HG03378 (cell line): ENCODE results near the gene UQCR10.

ENCODE experiments used
- ATAC-seq: cut with Tn5 transposase; IDR thresholded peaks from one replicate; pipeline ENCODE4 v1.9.1; 2021; ENCODE audit warnings: mild to moderate bottlenecking, moderate library complexity; ENCODE audit not compliant: unreplicated experiment

The UQCR10 gene

GRCh38 chr22:29767171-29768051 lies at the start of gene UQCR10:
UQCR10 (plus strand) TSS chr22:29767369; CDS start chr22:29767399, 30 bp downstream.
- ATAC-seq, result peak; percentile 60

GRCh38 chr22:29717789-29718188 lies 49.4 kb upstream of the UQCR10 start:
- ATAC-seq, result no peak

- no peak for ATAC-seq
These were observed 47.9 kb upstream of the UQCR10 start for GRCh38 chr22:29718949-29719898.

- no peak for ATAC-seq
These were observed 47.1 kb upstream of the UQCR10 start, which contains the start of gene CABP7 for GRCh38 chr22:29719899-29720645. CABP7 (plus strand) TSS chr22:29720003; CDS start chr22:29720425, 422 bp downstream.

- no peak for ATAC-seq
These were observed 46.3 kb upstream of the UQCR10 start for GRCh38 chr22:29720811-29721323.

- ATAC-seq, result no peak
These were observed 45.0 kb upstream of the UQCR10 start for GRCh38 chr22:29722151-29722550.

- ATAC-seq, result no peak
These were observed 44.6 kb upstream of the UQCR10 start for GRCh38 chr22:29722587-29722986.

- no peak for ATAC-seq
These were observed 43.4 kb upstream of the UQCR10 start for GRCh38 chr22:29723766-29724165.

- ATAC-seq, result no peak
These were observed 42.3 kb upstream of the UQCR10 start for GRCh38 chr22:29724843-29725242.

GRCh38 chr22:29726106-29726505 lies 41.1 kb upstream of the UQCR10 start:
- no peak for ATAC-seq

GRCh38 chr22:29726512-29727130 lies 40.5 kb upstream of the UQCR10 start:
- no peak for ATAC-seq

- ATAC-seq, result no peak
These were observed 40.0 kb upstream of the UQCR10 start for GRCh38 chr22:29727131-29727523.

- no peak for ATAC-seq
These were observed 38.0 kb upstream of the UQCR10 start for GRCh38 chr22:29729161-29729560.

- no peak for ATAC-seq
These were observed 35.9 kb upstream of the UQCR10 start for GRCh38 chr22:29731058-29731850.

GRCh38 chr22:29732883-29733282 lies 34.3 kb upstream of the UQCR10 start:
- no peak for ATAC-seq

GRCh38 chr22:29733362-29734201 lies 33.6 kb upstream of the UQCR10 start:
- no peak for ATAC-seq

- ATAC-seq, result no peak
These were observed 32.8 kb upstream of the UQCR10 start for GRCh38 chr22:29734406-29734805.

GRCh38 chr22:29734838-29735237 lies 32.3 kb upstream of the UQCR10 start:
- ATAC-seq, result no peak
